GM10266 (cell line): Measurements from ENCODE around the gene ABCA2.

ENCODE experiments used
- DNase-seq: peaks from one replicate; pipeline ENCODE4 v3.0.0; 2012; ENCODE audit errors: extremely low spot score
- TF ChIP-seq, protein P1 (sequence below): IDR thresholded peaks from 2 replicates; pipeline ENCODE4 v1.5.1; 2012; ENCODE audit warnings: mild to moderate bottlenecking, low read depth; ENCODE audit not compliant: control insufficient read depth, insufficient read depth; ENCODE audit errors: missing control alignments

Gene ABCA2

DNA sequence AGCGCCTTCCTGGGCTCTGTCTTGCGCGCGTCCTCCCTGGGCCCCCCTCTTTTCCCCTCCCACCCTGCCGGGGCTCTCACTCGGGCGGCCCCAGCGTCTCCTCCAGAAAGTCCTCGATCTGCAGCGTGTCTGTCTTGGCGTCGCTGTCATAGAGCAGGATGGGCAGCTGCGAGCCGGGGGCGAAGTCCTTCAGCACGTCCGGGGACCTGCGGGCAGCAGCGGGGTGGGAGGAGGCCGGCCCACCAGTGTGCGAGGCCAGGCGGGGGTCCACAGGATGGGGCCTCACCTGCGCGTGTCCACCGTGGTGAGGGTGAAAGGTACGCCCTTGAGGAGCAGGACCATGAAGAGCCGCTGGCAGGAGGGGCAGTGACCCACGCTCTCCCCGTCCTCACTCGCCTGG, 32.7 kb downstream of the ABCA2 start:
- DNase-seq, result no peak
- TF ChIP-seq, protein P1, sequence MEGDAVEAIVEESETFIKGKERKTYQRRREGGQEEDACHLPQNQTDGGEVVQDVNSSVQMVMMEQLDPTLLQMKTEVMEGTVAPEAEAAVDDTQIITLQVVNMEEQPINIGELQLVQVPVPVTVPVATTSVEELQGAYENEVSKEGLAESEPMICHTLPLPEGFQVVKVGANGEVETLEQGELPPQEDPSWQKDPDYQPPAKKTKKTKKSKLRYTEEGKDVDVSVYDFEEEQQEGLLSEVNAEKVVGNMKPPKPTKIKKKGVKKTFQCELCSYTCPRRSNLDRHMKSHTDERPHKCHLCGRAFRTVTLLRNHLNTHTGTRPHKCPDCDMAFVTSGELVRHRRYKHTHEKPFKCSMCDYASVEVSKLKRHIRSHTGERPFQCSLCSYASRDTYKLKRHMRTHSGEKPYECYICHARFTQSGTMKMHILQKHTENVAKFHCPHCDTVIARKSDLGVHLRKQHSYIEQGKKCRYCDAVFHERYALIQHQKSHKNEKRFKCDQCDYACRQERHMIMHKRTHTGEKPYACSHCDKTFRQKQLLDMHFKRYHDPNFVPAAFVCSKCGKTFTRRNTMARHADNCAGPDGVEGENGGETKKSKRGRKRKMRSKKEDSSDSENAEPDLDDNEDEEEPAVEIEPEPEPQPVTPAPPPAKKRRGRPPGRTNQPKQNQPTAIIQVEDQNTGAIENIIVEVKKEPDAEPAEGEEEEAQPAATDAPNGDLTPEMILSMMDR, result no peak

DNA sequence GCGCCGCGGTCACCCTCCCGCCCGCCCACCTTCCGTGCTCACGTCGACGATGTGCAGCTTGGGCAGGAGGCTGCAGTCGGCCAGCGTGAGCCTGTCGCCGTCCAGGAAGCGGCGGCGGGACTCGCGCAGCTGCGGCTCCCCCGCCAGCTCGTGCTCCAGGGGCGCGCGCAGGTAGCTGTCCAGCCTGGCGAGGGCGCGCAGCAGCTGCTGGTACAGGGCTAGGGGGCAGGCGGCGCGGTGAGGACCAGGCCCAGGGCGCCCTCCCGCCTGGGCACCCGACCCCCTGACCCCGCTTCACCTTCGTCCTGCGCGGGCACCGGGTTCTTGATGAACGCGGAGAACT, 33.2 kb downstream of the ABCA2 start:
- no peak for DNase-seq
- TF ChIP-seq, protein P1, result no peak

DNA sequence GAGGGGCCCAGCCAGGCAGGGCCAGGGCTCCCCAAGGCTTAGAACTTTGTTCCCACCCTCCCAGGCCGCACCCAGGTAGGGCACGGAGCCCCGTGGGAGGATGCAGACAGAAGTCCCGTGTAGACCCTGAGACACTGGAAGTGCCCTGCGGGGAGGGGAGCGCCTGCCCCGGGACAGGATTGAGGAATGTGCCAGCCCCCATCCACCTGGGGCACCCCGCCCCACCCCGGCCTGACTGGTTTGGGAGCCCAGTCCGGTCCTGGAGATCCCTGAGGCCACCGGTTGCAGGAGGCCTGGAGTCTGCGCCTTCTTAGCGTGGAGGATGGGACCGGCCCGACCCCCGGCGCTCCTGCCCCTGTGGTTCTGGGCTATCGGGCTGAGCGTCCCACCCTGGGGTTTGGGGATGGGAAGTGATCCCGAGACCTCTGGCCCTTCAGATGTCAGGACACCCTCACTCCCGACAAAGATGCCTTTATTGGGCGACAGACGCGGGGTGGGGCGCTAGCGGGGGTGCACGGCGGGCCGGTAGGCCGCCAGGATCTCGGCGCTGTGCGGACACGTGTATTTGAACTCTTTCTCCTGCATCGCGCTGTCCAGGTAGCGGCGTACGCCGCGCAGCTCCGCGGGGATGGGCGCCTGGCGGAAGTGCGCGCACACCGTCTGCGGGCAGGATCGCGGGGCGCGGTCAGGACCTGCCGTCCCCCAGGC, 33.7 kb downstream of the ABCA2 start:
- DNase-seq, result no peak
- TF ChIP-seq, protein P1, result no peak

DNA sequence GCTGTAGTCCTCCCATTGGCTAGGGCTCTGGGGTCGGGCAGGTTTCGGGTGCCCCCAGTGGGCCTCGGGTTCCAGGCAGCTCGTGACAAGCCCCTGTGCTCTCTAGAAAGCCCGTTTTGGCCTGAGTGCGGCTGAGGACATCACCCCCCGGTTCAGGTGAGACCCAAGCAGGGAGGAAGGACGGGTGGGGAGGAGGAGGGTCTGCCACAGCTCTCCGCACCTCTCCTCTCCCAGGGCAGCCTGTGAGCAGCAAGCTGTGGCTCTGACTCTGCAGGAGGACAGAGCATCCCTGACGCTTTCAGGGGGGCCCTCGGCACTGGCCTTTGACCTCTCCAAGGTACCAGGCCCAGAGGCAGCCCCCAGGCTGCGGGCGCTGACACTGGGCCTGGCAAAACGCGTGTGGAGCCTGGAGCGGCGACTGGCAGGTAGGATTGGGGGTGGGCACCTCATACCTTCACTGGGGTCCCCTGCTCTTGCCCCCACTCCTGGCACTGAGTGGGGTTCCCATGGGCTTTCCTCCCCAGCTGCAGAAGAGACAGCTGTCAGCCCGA, 35.1 kb downstream of the ABCA2 start:
- DNase-seq, result no peak
- TF ChIP-seq, protein P1, result no peak

DNA sequence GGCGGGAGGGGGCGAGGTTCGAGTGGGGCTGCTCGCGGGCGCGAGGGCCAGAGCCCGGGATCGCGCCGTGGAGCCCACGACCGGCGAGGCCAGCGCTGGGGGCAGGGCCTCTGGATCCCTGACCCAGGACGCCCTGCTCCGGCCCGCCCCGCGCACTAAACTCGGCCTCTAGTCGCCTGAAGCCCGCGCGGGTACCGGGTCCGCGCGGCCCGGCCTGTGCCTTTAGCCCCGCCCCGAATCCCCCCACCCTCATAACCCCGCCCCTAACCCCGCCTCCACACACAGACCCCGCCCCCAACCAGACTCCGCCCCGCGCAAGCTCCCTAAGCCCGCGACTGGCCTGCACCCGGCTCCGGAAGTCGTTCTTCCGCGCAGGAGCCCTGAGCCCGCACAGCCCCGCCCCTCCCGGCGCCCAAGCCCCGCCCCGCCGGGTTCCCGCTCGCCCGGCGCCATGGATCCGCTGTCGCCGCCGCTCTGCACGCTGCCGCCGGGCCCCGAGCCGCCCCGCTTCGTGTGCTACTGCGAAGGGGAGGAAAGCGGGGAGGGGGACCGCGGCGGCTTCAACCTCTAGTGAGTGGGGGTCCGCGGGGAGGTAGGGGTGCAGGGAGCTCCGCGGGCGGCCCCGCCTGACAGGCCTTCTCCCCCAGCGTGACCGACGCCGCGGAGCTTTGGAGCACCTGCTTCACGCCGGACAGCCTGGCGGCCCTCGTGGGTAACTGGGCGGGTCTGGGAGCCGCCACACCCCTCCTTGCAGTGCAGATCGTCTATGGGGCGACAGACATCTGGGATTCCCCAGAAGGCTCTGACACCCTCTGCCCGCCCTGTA, 35.8 kb downstream of the ABCA2 start, which contains the start of gene PAXX:
PAXX (plus strand) TSS at position 430 of the 826 bp plus-strand sequence; CDS start at position 452, 22 bp downstream.
- TF ChIP-seq, protein P1, result no peak
- peak; percentile 100 for DNase-seq

DNA sequence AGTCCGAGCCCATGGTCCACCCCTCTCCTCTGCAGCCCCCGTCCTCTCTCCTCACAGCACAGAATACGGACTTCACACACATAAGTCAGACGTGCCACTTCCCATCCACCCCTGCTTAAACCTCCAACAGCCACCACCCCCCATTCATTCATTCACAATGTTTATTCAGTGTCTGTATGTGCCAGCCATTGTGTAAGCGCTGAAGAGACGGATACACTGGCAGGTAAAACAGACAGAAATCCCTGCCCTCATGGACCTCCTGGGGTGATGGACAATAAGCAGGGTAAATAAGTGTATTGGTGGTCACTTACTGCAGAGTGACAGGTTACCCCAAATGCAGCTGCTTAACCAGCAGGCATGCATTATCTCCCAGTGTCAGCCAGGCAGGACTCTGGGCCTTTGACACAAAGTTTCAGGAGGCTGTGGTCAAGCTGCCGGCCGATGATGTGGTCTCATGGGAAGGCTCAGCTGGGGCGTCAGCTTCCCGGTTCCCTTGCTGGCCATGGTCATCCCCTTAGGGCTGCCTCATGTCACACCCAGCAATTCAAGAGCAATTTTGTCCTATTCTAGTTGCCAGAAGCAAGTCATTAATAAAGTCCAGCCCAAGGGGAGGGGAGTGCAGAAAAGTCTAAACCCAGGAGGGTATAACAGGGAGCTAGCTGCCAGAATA, 37.7 kb downstream of the ABCA2 start:
- no peak for DNase-seq
- TF ChIP-seq, protein P1, result no peak

DNA sequence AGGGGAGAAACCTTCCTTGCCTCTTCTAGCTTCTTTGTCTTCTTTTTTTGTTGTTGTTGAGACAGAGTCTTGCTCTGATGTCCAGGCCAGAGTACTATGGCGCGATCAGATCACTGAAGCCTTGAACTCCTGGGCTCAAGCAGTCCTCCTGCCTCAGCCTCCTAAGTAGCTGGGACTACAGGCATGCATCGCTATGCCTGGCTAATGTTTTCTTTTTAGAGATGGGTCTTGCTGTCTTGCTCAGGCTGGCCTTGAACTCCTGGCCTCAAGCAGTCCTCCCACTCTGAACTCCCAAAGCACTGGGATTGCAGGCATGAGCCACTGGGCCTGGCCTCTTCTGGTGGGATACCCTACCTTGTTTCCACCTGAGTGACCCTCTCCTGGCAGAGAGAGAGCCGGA, 39.2 kb downstream of the ABCA2 start:
- TF ChIP-seq, protein P1, result no peak

More for the DNA sequence above, 39.2 kb downstream of the ABCA2 start:
- no peak for DNase-seq
